Mesenteric fat pad (tissue), 1 donor: ENCODE measurements around the gene RXRB. TPM values are rescaled to one million over a fixed set of nuclear protein-coding genes. Genes with fewer than 3 reads are reported as not detected.

ENCODE experiments used
- DNase-seq: peaks from one replicate; pipeline ENCODE4 v3.0.0-alpha.2; 2020; ENCODE audit warnings: low spot score
- total RNA-seq: library from RNA; stranded (reverse); fragmentation: NEBNext Ultra II Directional; extraction: Animal tissue kit (Norgen Biotek cat#: 25700); gene quantifications from one replicate; pipeline ENCODE4 v1.2.1, GENCODE V29; 2021
- donor health status: DM: yes; HTN: yes; CAD: no.

RXRB gene
- total RNA-seq, 1 donor from 2014 or later = 35.8 TPM

- no peak for DNase-seq
Observed at GRCh38 chr6:33198159-33198852, 2.2 kb downstream of the RXRB start.

DNA sequence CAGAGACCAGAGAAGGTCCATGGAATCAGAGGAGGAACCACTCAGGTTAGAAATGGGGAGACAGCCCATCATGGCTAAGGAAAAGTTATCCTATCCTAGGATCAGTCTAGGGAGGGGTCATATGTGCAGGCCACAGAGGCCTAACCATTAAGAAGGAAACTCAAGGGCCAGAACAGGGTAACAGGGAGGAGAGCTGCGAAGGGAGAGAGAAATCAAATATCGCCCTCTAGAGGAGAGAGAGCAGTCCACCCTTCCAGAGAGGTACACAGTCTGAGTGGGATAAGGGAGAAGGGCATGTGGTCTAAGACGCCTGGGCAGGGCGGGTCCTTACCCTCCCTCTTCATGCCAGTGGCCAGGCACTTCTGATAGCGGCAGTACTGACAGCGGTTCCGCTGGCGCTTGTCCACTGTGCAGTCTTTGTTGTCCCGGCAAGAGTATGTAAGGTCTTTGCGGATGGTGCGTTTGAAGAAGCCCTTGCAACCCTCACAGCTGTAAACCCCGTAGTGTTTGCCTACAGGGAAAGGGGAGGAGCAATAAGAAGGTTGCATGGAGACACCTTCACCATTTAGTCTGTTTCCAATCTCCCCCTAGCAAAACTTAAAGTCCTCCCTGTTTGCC lies 2.9 kb downstream of the RXRB start:
- DNase-seq = no peak

GRCh38 chr6:33195304-33196165 lies 4.9 kb downstream of the RXRB start:
- DNase-seq = no peak

DNA sequence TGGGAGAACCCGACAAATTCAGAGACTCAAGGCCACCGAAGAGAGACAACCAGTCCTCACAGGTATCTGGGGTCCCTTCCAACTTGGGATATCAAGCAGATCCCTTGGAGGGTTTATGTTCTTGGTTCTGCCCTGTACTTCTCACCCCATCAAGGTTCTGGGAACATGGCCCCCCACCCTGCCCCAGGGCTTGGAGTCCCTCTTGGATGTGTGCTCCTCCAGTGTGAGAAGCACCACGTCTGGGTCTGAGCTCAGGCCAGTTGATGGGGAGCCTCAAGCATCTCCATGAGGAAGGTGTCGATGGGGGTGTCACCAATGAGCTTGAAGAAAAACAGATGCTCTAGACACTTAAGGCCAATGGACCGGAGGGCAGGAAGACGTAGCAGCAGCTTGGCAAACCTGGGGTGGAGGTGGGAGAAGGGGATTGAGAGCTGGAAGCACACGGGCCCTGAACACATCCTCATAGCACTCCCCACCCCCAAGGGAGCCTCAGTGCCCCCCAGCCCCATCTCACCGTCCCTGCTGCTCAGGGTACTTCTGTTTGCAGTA lies 6.0 kb downstream of the RXRB start:
- DNase-seq = no peak

DNA sequence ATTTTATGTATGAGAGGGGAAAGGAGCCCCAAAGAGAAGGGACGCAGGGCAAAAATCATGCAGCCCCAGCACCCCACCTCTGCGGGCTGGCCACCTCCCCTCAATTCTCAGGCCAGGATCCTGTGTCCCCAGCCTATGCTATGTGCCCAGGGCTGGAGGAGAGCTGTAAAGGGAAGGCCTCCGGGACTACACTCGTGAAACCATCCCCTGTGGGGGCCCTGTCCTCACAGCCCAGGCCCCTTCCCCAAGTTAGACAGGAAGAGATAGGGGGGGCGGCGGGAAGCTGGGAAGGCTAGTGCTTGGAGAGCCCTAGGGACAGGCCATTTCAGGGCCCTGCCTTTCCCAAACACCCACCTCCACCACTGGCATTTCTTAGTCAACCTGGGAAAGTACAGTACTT lies 6.8 kb downstream of the RXRB start:
- no peak for DNase-seq

GRCh38 chr6:33192671-33193602 lies 7.5 kb downstream of the RXRB start:
- DNase-seq = no peak

DNA sequence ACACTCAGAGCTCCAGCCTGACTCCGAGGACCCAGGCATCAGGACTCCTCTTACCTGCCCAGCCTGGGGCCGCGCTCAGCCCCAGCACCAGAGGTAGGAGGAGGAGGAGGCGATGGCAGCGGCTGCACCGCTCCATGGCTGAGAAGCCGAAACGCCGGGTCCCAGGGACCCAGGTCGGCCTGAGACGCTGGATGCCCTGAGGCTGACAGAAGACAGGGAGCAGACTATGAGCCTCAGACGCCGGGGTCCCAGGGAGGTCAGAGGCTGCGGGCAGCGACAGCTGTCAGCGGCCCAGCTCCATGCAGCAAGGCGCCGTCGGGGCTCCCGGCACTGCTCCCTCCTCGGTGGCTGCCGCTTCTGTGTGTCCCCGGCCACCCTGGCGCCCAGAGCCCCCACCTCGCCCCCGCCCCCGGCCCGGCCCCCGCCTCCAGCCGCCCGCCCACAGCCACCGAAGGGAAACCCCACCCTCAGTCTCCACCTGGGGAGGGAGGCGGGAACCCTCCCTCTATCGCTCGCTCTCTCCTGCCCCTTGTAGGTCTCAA lies 8.3 kb downstream of the RXRB start, which contains the start of gene COL11A2:
Gene COL11A2 (minus strand): TSS at position 363 of the 542 bp plus-strand sequence. CDS start 227 bp downstream, at position 136.
- DNase-seq = no peak

- no peak for DNase-seq
Observed at GRCh38 chr6:33191383-33192104, 8.9 kb downstream of the RXRB start.

DNA sequence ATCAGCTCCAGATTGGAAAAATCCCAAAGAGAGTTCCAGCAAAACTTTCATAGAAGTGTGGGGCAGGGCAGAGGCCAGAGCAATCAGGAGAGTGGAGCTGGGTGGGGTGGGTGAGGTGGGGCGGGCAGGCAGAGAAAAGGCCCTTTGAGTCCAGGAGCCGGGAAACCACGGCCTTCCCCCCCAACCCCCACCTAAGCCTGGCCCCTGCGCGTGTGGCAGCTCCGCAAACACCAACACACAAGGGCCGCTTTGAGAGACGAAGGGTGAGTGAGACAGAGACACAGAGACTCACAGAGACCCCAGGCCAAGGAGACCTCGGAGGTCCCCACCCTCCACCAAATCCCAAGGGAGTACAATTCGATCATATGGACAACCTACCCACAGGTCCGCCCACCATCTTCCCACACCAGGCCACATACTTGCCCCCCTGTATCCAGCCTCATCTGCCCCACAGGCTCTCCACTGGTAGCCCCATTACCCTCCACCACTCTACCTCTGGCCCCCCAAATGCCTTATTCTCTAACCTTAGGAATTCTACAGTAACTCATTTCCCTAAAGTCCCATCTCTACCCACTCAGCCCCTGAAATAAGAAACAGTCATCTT lies 9.9 kb downstream of the RXRB start:
- no peak for DNase-seq

DNA sequence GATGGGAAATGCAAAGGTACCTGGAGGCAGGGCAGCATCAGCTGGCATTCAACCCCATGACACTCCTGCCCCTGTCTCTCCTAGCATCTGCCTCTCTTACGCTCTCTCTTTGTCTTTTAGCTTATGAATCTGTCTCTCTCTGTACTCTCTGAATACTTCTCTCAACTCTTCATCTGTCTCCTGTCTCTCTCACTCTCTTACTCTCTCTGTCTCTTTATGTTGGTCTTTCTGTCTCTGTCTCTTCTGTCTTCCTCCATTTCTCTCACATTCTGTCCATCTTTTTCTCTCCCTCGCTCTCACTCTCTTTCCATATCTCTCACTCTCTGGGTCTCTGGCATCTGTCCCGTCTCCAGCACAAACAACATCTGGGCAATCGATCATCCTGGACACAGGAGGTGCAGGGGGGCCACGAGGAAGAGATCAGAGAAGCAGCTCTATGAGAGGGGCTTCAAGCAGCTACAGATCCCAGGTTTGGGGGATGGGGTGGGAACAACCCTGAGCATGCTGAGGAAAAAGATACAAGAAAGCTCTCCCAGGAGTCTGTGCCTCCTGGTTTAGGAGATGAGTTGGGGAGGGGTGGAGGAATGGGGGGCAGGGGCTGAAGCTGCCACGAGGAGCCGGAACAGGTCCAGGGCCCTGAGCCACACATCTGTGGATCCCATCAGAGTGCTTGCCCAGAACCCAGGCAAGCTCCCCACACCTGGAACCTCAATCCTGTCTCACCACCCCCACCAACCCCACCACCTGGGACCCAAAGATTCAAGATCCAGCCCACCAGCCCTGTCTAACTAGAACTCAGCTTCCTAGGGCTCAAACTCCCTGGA lies 10.6 kb downstream of the RXRB start:
- no peak for DNase-seq

GRCh38 chr6:33189164-33189563 lies 11.3 kb downstream of the RXRB start:
- DNase-seq = no peak

- DNase-seq = no peak
Observed at GRCh38 chr6:33187809-33188208, 12.7 kb downstream of the RXRB start.

- no peak for DNase-seq
Observed at GRCh38 chr6:33185654-33186187, 14.7 kb downstream of the RXRB start.

- DNase-seq = no peak
Observed at GRCh38 chr6:33185190-33185589, 15.3 kb downstream of the RXRB start.

GRCh38 chr6:33183071-33183683 lies 17.3 kb downstream of the RXRB start:
- no peak for DNase-seq

GRCh38 chr6:33181141-33181540 lies 19.3 kb downstream of the RXRB start:
- DNase-seq = no peak

GRCh38 chr6:33178755-33179475 lies 21.6 kb downstream of the RXRB start:
- no peak for DNase-seq
